Dendritic cell treated with granulocyte-macrophage colony-stimulating factor and Interleukin-4, amounts not matched to agents 40 ng/mL and 50 ng/mL, for 4 days (primary cell): ENCODE results near the gene TBC1D2.

Experiments
- H3K27ac Mint-ChIP-seq: one replicate; pipeline ENCODE4 v1.8.0; 2022; ENCODE audit warnings: mild to moderate bottlenecking, mixed read lengths
- H3K27me3 Mint-ChIP-seq: one replicate; pipeline ENCODE4 v1.8.0; 2022; ENCODE audit warnings: mild to moderate bottlenecking, mixed read lengths
- H3K36me3 Mint-ChIP-seq: one replicate; pipeline ENCODE4 v1.8.0; 2022; ENCODE audit warnings: low read depth, mixed read lengths
- H3K4me1 Mint-ChIP-seq: one replicate; pipeline ENCODE4 v1.8.0; 2022; ENCODE audit warnings: low read depth, mixed read lengths
- H3K4me3 Mint-ChIP-seq: one replicate; pipeline ENCODE4 v1.8.0; 2022; ENCODE audit warnings: mild to moderate bottlenecking, moderate library complexity, mixed read lengths
- H3K9me3 Mint-ChIP-seq: one replicate; pipeline ENCODE4 v1.8.0; 2022; ENCODE audit warnings: mixed read lengths
- intact Hi-C: fragments of 100-400 bp; cut with micrococcal nuclease; formaldehyde crosslinking; loops from one replicate; pipeline ENCODE4 v1.15.0; 2022

The TBC1D2 gene

DNA sequence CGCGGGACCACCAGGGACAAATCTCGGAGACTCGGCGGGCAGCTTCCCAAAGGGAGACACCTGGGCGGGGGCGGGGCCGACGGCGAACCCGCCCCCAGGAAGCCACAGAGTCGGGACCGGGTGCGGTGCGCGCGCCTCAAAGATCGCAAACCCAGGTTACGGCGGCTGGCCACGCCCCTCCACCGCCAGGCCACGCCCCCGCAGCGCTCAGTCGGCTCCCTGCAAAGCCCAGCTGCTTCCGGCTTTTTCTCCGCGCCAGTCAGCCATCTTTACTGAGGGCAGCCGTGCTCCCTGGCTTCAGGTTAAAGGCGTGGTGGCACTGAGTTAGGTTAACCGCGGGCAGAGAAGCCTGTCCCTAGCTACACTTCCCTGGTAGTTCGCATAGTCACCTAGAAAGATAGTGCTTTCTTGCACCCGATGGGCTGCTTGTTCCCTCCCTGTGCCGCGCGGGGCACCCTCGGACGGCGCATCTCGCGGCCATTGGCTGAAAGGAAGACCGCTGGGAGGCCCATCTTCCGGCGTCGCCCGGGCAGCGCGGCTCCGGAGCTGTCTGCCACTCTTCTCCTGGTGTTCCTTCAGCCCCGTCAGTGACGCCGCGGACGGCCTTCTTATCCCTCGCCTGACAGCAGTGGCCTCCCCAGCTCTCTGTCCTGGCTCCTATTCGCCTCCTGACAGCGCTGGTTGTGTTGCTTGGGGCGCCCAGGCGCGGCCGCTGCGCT lies at the start of gene TBC1D2:
Gene TBC1D2 (minus strand): TSS at position 72 of the 719 bp plus-strand sequence. CDS start 108 bp downstream, outside the sequence.
- peak within 1 kb of the TSS; percentile 93 for H3K4me3 Mint-ChIP-seq
- H3K27me3 Mint-ChIP-seq, result no peaks in the 10 kb centered on the region
- peak within 1 kb of the TSS; percentile 97 for H3K27ac Mint-ChIP-seq
- peaks cover 49% of the 10 kb centered on the region for H3K4me1 Mint-ChIP-seq
- H3K9me3 Mint-ChIP-seq, result no peaks in the 10 kb centered on the region
- intact Hi-C loops, result loop anchor here (2.0 to 5.0 kb wide), 3 partner anchors 137 to 623 kb away; partner anchors contain the start of genes NANS, NCBP1, TRIM14 and TSTD2
- peaks cover 42% of the 10 kb centered on the region for H3K36me3 Mint-ChIP-seq

GRCh38 chr9:98304381-98304780 lies 48.9 kb upstream of the TBC1D2 start:
- intact Hi-C loops, result no loop called here
- no peaks in the 10 kb centered on the region for H3K9me3 Mint-ChIP-seq
- no peaks in the 10 kb centered on the region for H3K4me1 Mint-ChIP-seq
- no peaks in the 10 kb centered on the region for H3K36me3 Mint-ChIP-seq
- no peak overlapping the region for H3K4me3 Mint-ChIP-seq
- peaks cover 1% of the 10 kb centered on the region for H3K27me3 Mint-ChIP-seq
- H3K27ac Mint-ChIP-seq, result no peak overlapping the region

DNA sequence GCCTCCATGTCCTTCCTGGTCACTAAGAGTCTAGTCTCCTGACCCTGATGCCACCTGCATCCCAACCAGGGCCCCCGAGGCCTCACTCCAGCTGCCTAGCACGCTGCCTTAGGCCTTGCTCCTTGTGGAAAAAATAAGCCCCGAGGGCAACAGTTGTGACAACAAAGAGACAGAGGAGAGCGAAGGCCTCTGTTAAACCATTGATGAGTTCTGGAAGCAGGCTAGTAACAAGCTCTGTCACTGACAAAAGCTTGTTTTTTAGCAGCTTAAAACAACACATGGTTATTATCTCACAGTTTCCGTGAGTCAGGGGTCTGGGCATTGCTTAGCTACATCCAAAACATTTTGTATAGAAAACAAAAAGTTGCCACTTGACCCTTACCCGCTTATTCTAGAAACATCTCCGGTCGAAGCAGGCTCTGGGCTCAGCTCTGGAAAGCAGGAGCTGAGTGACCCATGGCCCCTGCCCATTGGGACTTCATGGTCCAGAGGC lies 48.2 kb upstream of the TBC1D2 start:
- H3K27ac Mint-ChIP-seq, result no peak overlapping the region
- peaks cover 1% of the 10 kb centered on the region for H3K27me3 Mint-ChIP-seq
- H3K36me3 Mint-ChIP-seq, result no peaks in the 10 kb centered on the region
- H3K4me1 Mint-ChIP-seq, result no peaks in the 10 kb centered on the region
- intact Hi-C loops, result no loop called here
- no peak overlapping the region for H3K4me3 Mint-ChIP-seq
- no peaks in the 10 kb centered on the region for H3K9me3 Mint-ChIP-seq

DNA sequence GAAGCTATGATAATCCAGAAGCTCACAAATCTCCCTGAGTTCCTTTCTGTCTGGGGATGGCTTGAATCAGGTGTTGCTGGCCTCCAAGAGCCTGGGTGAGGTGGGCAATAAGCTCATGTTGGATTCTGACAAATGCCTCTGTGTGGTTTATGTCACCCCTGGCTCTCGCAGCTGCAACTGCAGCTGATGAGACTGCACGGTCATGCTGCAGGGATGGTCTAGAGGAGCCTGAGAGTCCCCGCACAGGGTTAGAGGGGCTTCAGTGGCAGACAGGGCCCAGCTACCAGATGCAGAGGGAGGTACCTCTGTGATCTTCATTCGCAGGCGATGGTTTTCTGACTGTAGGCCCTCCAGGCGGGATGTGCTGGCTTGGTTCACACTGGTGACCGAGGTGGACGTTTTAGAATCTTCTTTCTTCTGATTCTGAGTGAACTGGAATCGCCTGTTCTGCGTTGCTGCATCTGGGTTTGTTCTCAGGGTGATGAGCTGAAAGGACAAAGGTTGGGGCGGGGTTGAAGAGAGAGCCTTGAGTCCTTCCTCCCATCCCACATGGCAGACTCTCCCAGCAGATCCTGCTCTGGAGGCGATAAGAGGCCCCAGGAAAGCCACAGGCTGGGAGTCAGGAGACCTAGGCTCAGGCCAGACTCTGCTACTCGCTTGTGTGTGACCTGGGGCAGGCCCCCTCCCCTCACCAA lies 47.6 kb upstream of the TBC1D2 start:
- Mint-ChIP-seq H3K27ac (no peak overlapping the region), H3K9me3 (no peaks in the 10 kb centered on the region), H3K36me3 (no peaks in the 10 kb centered on the region), H3K4me1 (no peaks in the 10 kb centered on the region), H3K4me3 (no peak overlapping the region), H3K27me3 (peaks cover 1% of the 10 kb centered on the region)
- intact Hi-C loops, result no loop called here

- Mint-ChIP-seq H3K4me1 (no peaks in the 10 kb centered on the region), H3K27ac (no peak overlapping the region), H3K4me3 (no peak overlapping the region), H3K36me3 (no peaks in the 10 kb centered on the region), H3K27me3 (peaks cover 1% of the 10 kb centered on the region), H3K9me3 (no peaks in the 10 kb centered on the region)
- intact Hi-C loops, result no loop called here
These were observed 46.7 kb upstream of the TBC1D2 start for GRCh38 chr9:98302150-98302549.

DNA sequence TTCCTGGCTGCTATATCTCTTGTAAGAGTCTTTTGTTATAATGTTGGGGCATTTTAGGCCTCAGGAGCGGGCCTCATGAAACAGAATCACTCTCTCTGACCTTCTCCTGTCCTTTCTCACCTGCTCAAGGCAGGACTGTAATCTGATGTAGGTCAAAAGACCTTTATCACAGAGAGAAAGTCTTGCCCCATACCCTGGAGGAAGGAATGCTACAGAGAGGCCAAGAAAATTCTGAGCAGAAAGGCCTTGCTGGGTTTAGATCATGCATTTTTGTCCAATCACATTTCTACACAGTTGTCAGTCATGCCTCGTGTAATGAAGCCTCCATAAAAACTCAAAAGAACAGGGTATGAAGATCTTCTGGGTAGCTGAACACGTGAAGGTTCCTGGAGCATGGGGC lies 45.2 kb upstream of the TBC1D2 start:
- no peak overlapping the region for H3K4me3 Mint-ChIP-seq
- H3K36me3 Mint-ChIP-seq, result no peaks in the 10 kb centered on the region
- no peak overlapping the region for H3K27ac Mint-ChIP-seq
- H3K9me3 Mint-ChIP-seq, result no peaks in the 10 kb centered on the region
- H3K4me1 Mint-ChIP-seq, result no peaks in the 10 kb centered on the region
- intact Hi-C loops, result no loop called here
- H3K27me3 Mint-ChIP-seq, result peaks cover 1% of the 10 kb centered on the region

DNA sequence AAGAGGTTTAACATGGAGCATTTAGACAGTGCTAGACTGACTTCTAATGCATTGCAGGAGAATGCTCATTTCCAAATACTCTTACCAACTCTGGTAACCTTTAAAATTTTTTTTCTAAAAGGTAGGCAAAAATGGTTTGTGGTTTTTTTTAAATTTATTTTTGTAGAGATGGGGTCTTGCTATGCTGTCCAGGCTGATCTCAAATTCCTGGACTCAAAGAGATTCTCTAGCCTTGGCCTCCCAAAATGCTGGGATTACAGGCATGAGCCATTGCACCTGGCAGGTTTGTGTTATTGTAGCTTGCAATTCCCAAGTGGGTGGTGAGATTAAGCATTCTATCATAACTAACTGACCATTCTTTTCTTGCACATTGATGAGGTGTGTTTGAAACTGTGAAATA lies 43.0 kb upstream of the TBC1D2 start:
- Mint-ChIP-seq H3K36me3 (no peaks in the 10 kb centered on the region), H3K4me3 (no peak overlapping the region), H3K4me1 (no peaks in the 10 kb centered on the region), H3K27me3 (peaks cover 4% of the 10 kb centered on the region), H3K9me3 (no peaks in the 10 kb centered on the region), H3K27ac (no peak overlapping the region)
- intact Hi-C loops, result no loop called here

GRCh38 chr9:98295824-98296223 lies 40.4 kb upstream of the TBC1D2 start:
- Mint-ChIP-seq H3K36me3 (no peaks in the 10 kb centered on the region), H3K27me3 (peaks cover 5% of the 10 kb centered on the region), H3K9me3 (no peaks in the 10 kb centered on the region), H3K4me3 (no peak overlapping the region), H3K27ac (no peak overlapping the region), H3K4me1 (no peaks in the 10 kb centered on the region)
- intact Hi-C loops, result no loop called here

DNA sequence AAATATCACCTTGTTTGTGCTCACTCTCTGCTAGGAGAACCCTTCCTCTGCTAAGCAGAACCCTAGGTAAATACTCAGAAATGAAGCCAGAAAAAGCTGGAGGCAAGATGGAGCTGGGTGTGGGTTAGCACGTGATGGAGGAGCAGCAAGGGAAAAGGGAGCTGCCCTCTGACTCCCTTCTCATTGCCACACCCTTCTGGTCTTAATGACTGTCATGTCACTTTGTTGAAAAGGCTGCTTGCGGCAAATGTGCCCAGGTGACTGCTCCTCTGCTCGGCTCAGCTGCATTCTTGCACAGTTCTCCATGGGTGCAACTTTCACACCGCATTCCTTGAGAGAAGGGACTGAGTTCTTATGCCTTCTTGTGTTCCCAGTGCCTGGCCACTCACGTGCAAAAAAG lies 36.4 kb upstream of the TBC1D2 start:
- intact Hi-C loops, result no loop called here
- H3K4me1 Mint-ChIP-seq, result no peaks in the 10 kb centered on the region
- no peak overlapping the region for H3K27ac Mint-ChIP-seq
- H3K9me3 Mint-ChIP-seq, result no peaks in the 10 kb centered on the region
- H3K27me3 Mint-ChIP-seq, result peaks cover 5% of the 10 kb centered on the region
- H3K4me3 Mint-ChIP-seq, result no peak overlapping the region
- no peaks in the 10 kb centered on the region for H3K36me3 Mint-ChIP-seq

DNA sequence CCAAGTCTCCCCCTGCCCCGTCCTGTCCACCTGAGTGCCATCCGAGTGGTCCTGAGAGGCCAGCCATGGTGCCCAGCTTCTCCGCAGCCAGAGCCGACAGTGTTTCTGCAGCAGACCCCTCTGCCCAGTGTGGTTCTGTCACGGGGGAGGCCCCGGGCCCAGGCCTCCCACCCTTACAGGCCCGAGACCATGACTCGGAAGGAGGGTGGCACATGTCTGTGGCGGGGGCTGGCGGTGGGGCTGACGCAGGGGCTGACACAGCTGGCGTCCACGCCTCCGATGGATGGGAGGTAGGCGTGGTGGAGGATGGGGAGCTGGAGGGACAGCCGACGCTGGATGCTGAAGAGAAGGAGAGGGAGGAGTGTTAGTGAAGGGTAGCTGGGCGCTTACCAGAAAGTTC lies 35.0 kb upstream of the TBC1D2 start:
- no peak overlapping the region for H3K4me3 Mint-ChIP-seq
- intact Hi-C loops, result no loop called here
- no peaks in the 10 kb centered on the region for H3K4me1 Mint-ChIP-seq
- peaks cover 3% of the 10 kb centered on the region for H3K27me3 Mint-ChIP-seq
- no peak overlapping the region for H3K27ac Mint-ChIP-seq
- no peaks in the 10 kb centered on the region for H3K36me3 Mint-ChIP-seq
- no peaks in the 10 kb centered on the region for H3K9me3 Mint-ChIP-seq

DNA sequence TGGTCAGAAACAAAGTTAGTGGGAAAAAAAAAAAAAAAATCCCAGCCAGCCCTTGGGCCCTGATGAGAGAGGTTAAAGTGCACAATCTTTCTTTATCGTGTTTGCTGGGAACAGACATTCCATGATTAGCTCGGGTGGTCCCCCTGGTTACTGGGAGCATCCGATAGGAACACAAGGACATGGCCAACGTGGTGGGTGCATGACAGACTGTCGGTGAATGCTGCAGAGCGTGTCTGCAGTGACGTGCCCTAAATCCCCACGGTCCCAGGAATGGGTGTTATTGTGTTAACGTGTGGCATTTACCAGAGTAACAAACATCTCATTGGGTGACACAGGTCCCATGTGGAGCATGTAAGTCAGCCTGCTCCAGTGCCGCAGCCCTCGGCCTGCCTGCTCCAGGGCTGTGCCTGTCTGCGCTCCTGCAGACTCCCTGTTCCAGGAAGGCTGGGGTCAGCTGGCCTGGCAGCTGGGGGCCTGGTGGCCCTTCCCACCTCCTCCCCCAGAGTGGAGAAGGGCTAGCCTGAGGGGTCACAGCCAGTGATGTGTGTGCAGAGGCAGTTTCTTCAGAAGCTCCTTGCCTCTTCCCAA lies 34.3 kb upstream of the TBC1D2 start:
- no peak overlapping the region for H3K4me3 Mint-ChIP-seq
- H3K27ac Mint-ChIP-seq, result no peak overlapping the region
- H3K36me3 Mint-ChIP-seq, result no peaks in the 10 kb centered on the region
- peaks cover 5% of the 10 kb centered on the region for H3K27me3 Mint-ChIP-seq
- no peaks in the 10 kb centered on the region for H3K4me1 Mint-ChIP-seq
- H3K9me3 Mint-ChIP-seq, result no peaks in the 10 kb centered on the region
- intact Hi-C loops, result no loop called here

GRCh38 chr9:98288881-98289280 lies 33.4 kb upstream of the TBC1D2 start:
- peaks cover 4% of the 10 kb centered on the region for H3K27me3 Mint-ChIP-seq
- no peak overlapping the region for H3K4me3 Mint-ChIP-seq
- H3K36me3 Mint-ChIP-seq, result no peaks in the 10 kb centered on the region
- H3K9me3 Mint-ChIP-seq, result no peaks in the 10 kb centered on the region
- no peak overlapping the region for H3K27ac Mint-ChIP-seq
- no peaks in the 10 kb centered on the region for H3K4me1 Mint-ChIP-seq
- intact Hi-C loops, result no loop called here

- peaks cover 4% of the 10 kb centered on the region for H3K27me3 Mint-ChIP-seq
- H3K36me3 Mint-ChIP-seq, result no peaks in the 10 kb centered on the region
- no peaks in the 10 kb centered on the region for H3K9me3 Mint-ChIP-seq
- H3K4me3 Mint-ChIP-seq, result no peak overlapping the region
- no peaks in the 10 kb centered on the region for H3K4me1 Mint-ChIP-seq
- intact Hi-C loops, result no loop called here
- no peak overlapping the region for H3K27ac Mint-ChIP-seq
These were observed 31.9 kb upstream of the TBC1D2 start for GRCh38 chr9:98287384-98287783.

- peaks cover 7% of the 10 kb centered on the region for H3K4me1 Mint-ChIP-seq
- peaks cover 6% of the 10 kb centered on the region for H3K27me3 Mint-ChIP-seq
- H3K4me3 Mint-ChIP-seq, result no peak overlapping the region
- no peak overlapping the region for H3K27ac Mint-ChIP-seq
- no peaks in the 10 kb centered on the region for H3K36me3 Mint-ChIP-seq
- H3K9me3 Mint-ChIP-seq, result no peaks in the 10 kb centered on the region
- intact Hi-C loops, result no loop called here
These were observed 30.0 kb upstream of the TBC1D2 start for GRCh38 chr9:98285446-98285845.
